GM12878 (cell line): ENCODE measurements around the gene ARHGEF3. TPM values are rescaled to one million over a fixed set of nuclear protein-coding genes. Genes with fewer than 3 reads are reported as not detected.

Source experiments
- ATAC-seq: fragments of 200-7000 bp; cut with Tn5 transposase; 3 replicates; pipeline ENCODE4 v1.9.1; 2020; ENCODE audit warnings: mild to moderate bottlenecking, moderate library complexity
- BruUV-seq: library from RNA; stranded (reverse); fragments of 400-500 nt; replicated peaks from 2 replicates; lab custom pipeline; 2021; lab: Mats Ljungman, UMichigan
- CTCF ChIA-PET: fragments of 300-600 bp; sonication (Branson Sonifier 250); formaldehyde crosslinking; extraction: SDS; loops from one replicate; lab custom pipeline; 2021; ENCODE audit warnings: inconsistent platforms; lab: Yijun Ruan, JAX
- POLR2A ChIA-PET: fragments of 350-600 bp; formaldehyde crosslinking; extraction: SDS; loops from one replicate; lab custom pipeline; 2021; ENCODE audit warnings: inconsistent platforms; lab: Charles Lee
- RAD21 ChIA-PET: fragments of 300-600 bp; sonication (Branson Sonifier 250); formaldehyde crosslinking; loops from one replicate; lab custom pipeline; 2023; ENCODE audit warnings: antibody characterized with exemption; ENCODE audit not compliant: unreplicated experiment; lab: Charles Lee
- SMC1A ChIA-PET: fragments of 300-600 bp; sonication (Branson Sonifier 250); formaldehyde crosslinking; loops from one replicate; lab custom pipeline; 2023; ENCODE audit not compliant: unreplicated experiment, uncharacterized antibody; lab: Charles Lee
- DNase-seq: peaks from one replicate; pipeline ENCODE4 v3.0.0-alpha.2; 2011; ENCODE audit warnings: low read depth, low spot score
- FAIRE-seq: peaks from 3 replicates; lab custom pipeline; 2011; peaks lifted over from hg19 to GRCh38; lab: Jason Lieb, UNC
- H2AFZ ChIP-seq: 2 replicates; pipeline ENCODE4 v1.6.0; 2011; ENCODE audit warnings: low read depth, low read length, control low read depth; ENCODE audit not compliant: control insufficient read depth
- H3K27ac ChIP-seq: 2 replicates; pipeline ENCODE4 v1.5.1; 2011; ENCODE audit warnings: control low read depth; ENCODE audit not compliant: control insufficient read depth, insufficient read depth
- H3K27me3 ChIP-seq, 2 experiments: replicated peaks in 1 of 2; 2 replicates each; pipeline versions ENCODE4 v1.6.0 to v1.6.1; 2011; ENCODE audit warnings: low read length in 1 of 2; ENCODE audit not compliant: control insufficient read depth in 2 of 2, insufficient read depth in 2 of 2
- H3K36me3 ChIP-seq, 2 experiments: 2 replicates each; pipeline ENCODE4 v1.5.1; 2011; ENCODE audit warnings: low read length in 1 of 2; ENCODE audit not compliant: control insufficient read depth in 2 of 2, insufficient read depth in 2 of 2
- H3K4me1 ChIP-seq: 2 replicates; pipeline ENCODE4 v1.6.1; 2011; ENCODE audit warnings: mild to moderate bottlenecking, low read length, moderate library complexity, mixed read lengths; ENCODE audit not compliant: control insufficient read depth, insufficient read depth
- H3K4me2 ChIP-seq: 2 replicates; pipeline ENCODE4 v1.6.0; 2011; ENCODE audit warnings: control low read depth; ENCODE audit not compliant: control insufficient read depth, insufficient read depth
- H3K4me3 ChIP-seq: fragments of 200-600 bp; sonication (generic); 2 replicates; pipeline ENCODE4 v1.5.1; 2016
- H3K79me2 ChIP-seq: 2 replicates; pipeline ENCODE4 v1.6.0; 2011; ENCODE audit warnings: low read length; ENCODE audit not compliant: control insufficient read depth, insufficient read depth
- H3K9ac ChIP-seq: 2 replicates; pipeline ENCODE4 v1.8.0; 2011; ENCODE audit warnings: low read length, control low read depth, mixed read lengths; ENCODE audit not compliant: control insufficient read depth, insufficient read depth
- H3K9me3 ChIP-seq: replicated peaks from 3 replicates; pipeline ENCODE4 v1.5.1; 2011; ENCODE audit warnings: mild to moderate bottlenecking, low read length; ENCODE audit not compliant: control insufficient read depth, insufficient read depth
- H4K20me1 ChIP-seq: 2 replicates; pipeline ENCODE4 v1.6.0; 2011; ENCODE audit not compliant: control insufficient read depth, insufficient read depth
- ATF3 ChIP-seq: IDR thresholded peaks from 2 replicates; pipeline ENCODE4 v1.6.1; 2011; ENCODE audit warnings: low read depth, mild to moderate bottlenecking, low read length, moderate library complexity, borderline replicate concordance; ENCODE audit errors: extremely low read depth
- CHD4 ChIP-seq: fragments of 200-600 bp; sonication (generic); IDR thresholded peaks from 2 replicates; pipeline ENCODE4 v1.6.1; 2016; ENCODE audit warnings: mild to moderate bottlenecking
- DPF2 ChIP-seq: fragments of 450-650 bp; IDR thresholded peaks from 2 replicates; pipeline ENCODE4 v1.6.1; 2017; ENCODE audit warnings: mild to moderate bottlenecking
- EZH2 ChIP-seq: IDR thresholded peaks from 2 replicates; pipeline ENCODE4 v1.6.1; 2012; ENCODE audit warnings: low read depth, mild to moderate bottlenecking, control low read depth, inconsistent platforms, low read length, borderline replicate concordance; ENCODE audit not compliant: control insufficient read depth
- FOS ChIP-seq: IDR thresholded peaks from 3 replicates; pipeline ENCODE4 v1.6.1; 2011; ENCODE audit warnings: borderline replicate concordance; ENCODE audit not compliant: insufficient read length; ENCODE audit errors: extremely low read depth
- FOXM1 ChIP-seq: IDR thresholded peaks from 2 replicates; pipeline ENCODE4 v1.6.1; 2012; ENCODE audit warnings: low read depth, mild to moderate bottlenecking, inconsistent platforms, low read length, moderate library complexity
- HCFC1 ChIP-seq: fragments of 150-350 bp; IDR thresholded peaks from 2 replicates; pipeline ENCODE4 v1.6.1; 2014; ENCODE audit warnings: low read length
- IKZF2 ChIP-seq, 2 experiments: fragments of 450-650 bp; IDR thresholded peaks; 2 replicates each; pipeline ENCODE4 v1.6.1; 2017; ENCODE audit warnings: mild to moderate bottlenecking in 2 of 2, moderate library complexity in 2 of 2
- KLF5 ChIP-seq: fragments of 450-650 bp; IDR thresholded peaks from 2 replicates; pipeline ENCODE4 v1.6.1; 2014; ENCODE audit warnings: mild to moderate bottlenecking; ENCODE audit not compliant: partially characterized antibody
- MEF2B ChIP-seq: fragments of 450-650 bp; IDR thresholded peaks from 2 replicates; pipeline ENCODE4 v1.6.1; 2018; ENCODE audit warnings: mild to moderate bottlenecking, moderate library complexity; ENCODE audit not compliant: partially characterized antibody, poor library complexity, severe bottlenecking
- MLLT1 ChIP-seq: fragments of 450-650 bp; IDR thresholded peaks from 2 replicates; pipeline ENCODE4 v1.6.1; 2016; ENCODE audit warnings: mild to moderate bottlenecking
- PAX8 ChIP-seq: fragments of 450-650 bp; IDR thresholded peaks from 2 replicates; pipeline ENCODE4 v1.6.1; 2017; ENCODE audit warnings: mild to moderate bottlenecking, moderate library complexity
- RB1 ChIP-seq: fragments of 450-650 bp; formaldehyde crosslinking; IDR thresholded peaks from 2 replicates; pipeline ENCODE4 v1.6.1; 2017; ENCODE audit warnings: mild to moderate bottlenecking, borderline replicate concordance
- RELA ChIP-seq: fragments of 450-650 bp; IDR thresholded peaks from 2 replicates; pipeline ENCODE4 v1.8.0; 2014; ENCODE audit warnings: borderline replicate concordance; ENCODE audit not compliant: partially characterized antibody
- RELB ChIP-seq: fragments of 450-650 bp; IDR thresholded peaks from 2 replicates; pipeline ENCODE4 v1.6.1; 2017; ENCODE audit warnings: low read depth, mild to moderate bottlenecking, moderate library complexity
- TBL1XR1 ChIP-seq: IDR thresholded peaks from 2 replicates; pipeline ENCODE4 v1.6.1; 2012; ENCODE audit warnings: low read depth, low read length, improper control_type of control experiment
- ZNF207 ChIP-seq: fragments of 450-650 bp; IDR thresholded peaks from 2 replicates; pipeline ENCODE4 v1.6.1; 2014; ENCODE audit warnings: antibody characterized with exemption, mild to moderate bottlenecking, borderline replicate concordance
- ZSCAN29 ChIP-seq: fragments of 450-650 bp; IDR thresholded peaks from 2 replicates; pipeline ENCODE4 v1.6.1; 2017; ENCODE audit warnings: mild to moderate bottlenecking, moderate library complexity
- ZZZ3 ChIP-seq: IDR thresholded peaks from 2 replicates; pipeline ENCODE4 v1.6.1; 2011; ENCODE audit warnings: low read depth; ENCODE audit not compliant: control insufficient read depth, insufficient read length
- WGBS: methylation state at CpG from one replicate; pipeline ENCODE4 v1.1.6; 2016; ENCODE audit warnings: low lambda C conversion rate; ENCODE audit not compliant: insufficient replicate concordance, insufficient coverage; ENCODE audit errors: missing lambda C conversion rate; 5-methylcytosine and 5-hydroxymethylcytosine counted together
- in situ Hi-C: fragments of 300-500 bp; cut with MboI; formaldehyde crosslinking; loops from 9 replicates; pipeline ENCODE4 v1.14.3; 2018; ENCODE audit warnings: mixed read lengths
- intact Hi-C: fragments of 100-400 bp; cut with micrococcal nuclease; formaldehyde crosslinking; loops from one replicate; pipeline ENCODE4 v1.14.2; 2022; ENCODE audit not compliant: unreplicated experiment
- polyA plus RNA-seq, 11 experiments: library from polyadenylated mRNA; depleted of rRNA in 4 of 11; unstranded in 6 of 11; stranded (reverse) in 5 of 11; fragments of >200 nt; fragmentation: Nextera tagmentation in 4 of 11; fragmentation: Illumina TruSeq in 1 of 11; extraction: Ambion mirVana in 4 of 11; extraction: Trizol in 1 of 11; gene quantifications; 1 replicate in 1 of 11; 2 replicates in 10 of 11; pipeline versions ENCODE4 v1.2.1 to v1.2.3, GENCODE V29; 2011 to 2016; ENCODE audit warnings: inconsistent platforms in 2 of 11, missing spikeins in 2 of 11, low read depth in 1 of 11
- total RNA-seq, 4 experiments: library from RNA; depleted of rRNA in 3 of 4; stranded (reverse); fragments of >200 nt in 3 of 4; fragmentation: Illumina TruSeq in 1 of 4; extraction: Trizol in 1 of 4; gene quantifications; 2 replicates each; pipeline versions ENCODE4 v1.2.1 to v1.2.3, GENCODE V29; 2013 to 2021

ARHGEF3 gene
- total and polyA plus RNA-seq, 10 of the 15 experiments (the other 5 are each of a cell fraction or from before 2014, with no cell fraction given) = 21.8 to 78.7 (median 56.2) TPM

- TF ChIP-seq IKZF2 (IDR thresholded peaks at IDR 0.05) (peak in 1 of 2 experiments; percentile 28; a peak in 1 of 4 replicates), DPF2 (peak; percentile 52; the same call in 1 of the 2 replicates)
- TF ChIP-seq, all 136 proteins: peak for 11
Measured at GRCh38 chr3:56694867-56695683, 106.7 kb downstream of the ARHGEF3 start (continued).

- BruUV-seq = no TSS peak
- Histone ChIP-seq H3K27ac (no peak overlapping the region), H2AFZ (no peak overlapping the region), H3K4me1 (peaks cover 12% of the 10 kb centered on the region), H3K36me3 (no peaks in the 10 kb centered on the region), H4K20me1 (no peaks in the 10 kb centered on the region), H3K27me3 (no peaks in the 10 kb centered on the region), H3K4me3 (no peak overlapping the region), H3K4me2 (no peak overlapping the region), H3K9ac (no peak overlapping the region), H3K9me3 (no peaks in the 10 kb centered on the region), H3K79me2 (no peaks in the 10 kb centered on the region)
- ChIA-PET RAD21 (interaction anchor here (1.3 to 8.1 kb wide), 4 partner anchors 11 to 106 kb away, joined by 5 to 96 read pairs (median 8); partner anchors contain the start of gene ARHGEF3), CTCF (interaction anchor here (1.1 to 6.1 kb wide), 8 partner anchors 8 to 295 kb away, joined by 3 to 60 read pairs (median 6); partner anchors contain the start of gene ARHGEF3), SMC1A (interaction anchor here (0.8 to 6.1 kb wide), 12 partner anchors 8 to 297 kb away, joined by 3 to 75 read pairs (median 4); partner anchors contain the start of gene TASOR), POLR2A (interaction anchor here (0.7 to 5.1 kb wide), 6 partner anchors 13 to 375 kb away, joined by 3 to 43 read pairs (median 5); partner anchors contain the start of gene ARHGEF3)
- no peak for DNase-seq
- TF ChIP-seq MLLT1 (no peak), HCFC1 (no peak), ZSCAN29 (no peak), KLF5 (no peak), FOS (no peak), IKZF2 (IDR thresholded peaks at IDR 0.05) (no peak), CHD4 (no peak), RB1 (no peak), ATF3 (no peak), ZNF207 (no peak), TBL1XR1 (no peak), EZH2 (no peak), RELA (no peak), RELB (no peak), FOXM1 (no peak), ZZZ3 (no peak), MEF2B (no peak), PAX8 (no peak)
- in situ Hi-C loops (no loop called here), intact Hi-C loops (no loop called here)
- ATAC-seq = no peak
- WGBS = 18% methylated on average over 3 of the region's 3 CpGs
- no peak for FAIRE-seq
Measured at GRCh38 chr3:56693750-56694149, 108.0 kb downstream of the ARHGEF3 start.
